ENCODE measurements around the gene KSR1.

- TF ChIP-seq, protein P1, sequence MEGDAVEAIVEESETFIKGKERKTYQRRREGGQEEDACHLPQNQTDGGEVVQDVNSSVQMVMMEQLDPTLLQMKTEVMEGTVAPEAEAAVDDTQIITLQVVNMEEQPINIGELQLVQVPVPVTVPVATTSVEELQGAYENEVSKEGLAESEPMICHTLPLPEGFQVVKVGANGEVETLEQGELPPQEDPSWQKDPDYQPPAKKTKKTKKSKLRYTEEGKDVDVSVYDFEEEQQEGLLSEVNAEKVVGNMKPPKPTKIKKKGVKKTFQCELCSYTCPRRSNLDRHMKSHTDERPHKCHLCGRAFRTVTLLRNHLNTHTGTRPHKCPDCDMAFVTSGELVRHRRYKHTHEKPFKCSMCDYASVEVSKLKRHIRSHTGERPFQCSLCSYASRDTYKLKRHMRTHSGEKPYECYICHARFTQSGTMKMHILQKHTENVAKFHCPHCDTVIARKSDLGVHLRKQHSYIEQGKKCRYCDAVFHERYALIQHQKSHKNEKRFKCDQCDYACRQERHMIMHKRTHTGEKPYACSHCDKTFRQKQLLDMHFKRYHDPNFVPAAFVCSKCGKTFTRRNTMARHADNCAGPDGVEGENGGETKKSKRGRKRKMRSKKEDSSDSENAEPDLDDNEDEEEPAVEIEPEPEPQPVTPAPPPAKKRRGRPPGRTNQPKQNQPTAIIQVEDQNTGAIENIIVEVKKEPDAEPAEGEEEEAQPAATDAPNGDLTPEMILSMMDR (conservative IDR thresholded peaks at IDR 0.05; ENCODE audit: low read depth in 2 of 2), result no peak
- TF ChIP-seq ZNF114 (CRISPR knock-in tag; IDR thresholded peaks at IDR 0.05), result no peak
- no peak for TF ChIP-seq POLR2AphosphoS5 (IDR thresholded peaks at IDR 0.05; ENCODE audit: low read depth)
- TF ChIP-seq JUNB (IDR thresholded peaks at IDR 0.05; ENCODE audit: unreplicated experiment), result no peak
These were observed 39.8 kb downstream of the KSR1 start for GRCh38 chr17:27496005-27496404.
